K562 (cell line): ENCODE results near the gene KRABD2.

Experiments used
- ADNP ChIP-seq: fragments of 200-800 bp; sonication (Bioruptor generic); IDR thresholded peaks from 2 replicates; pipeline ENCODE4 v1.6.1; 2016; ENCODE audit warnings: missing genetic modification characterization, missing compliant biosample characterization
- ATF1 ChIP-seq, 2 experiments: fragments of 450-650 bp in 1 of 2; IDR thresholded peaks; 2 replicates each; pipeline ENCODE4 v1.6.1; 2016; ENCODE audit warnings: missing compliant biosample characterization in 1 of 2, missing genetic modification characterization in 1 of 2
- ATF7 ChIP-seq: fragments of 450-650 bp; IDR thresholded peaks from 2 replicates; pipeline ENCODE4 v1.7.1; 2014; ENCODE audit warnings: mild to moderate bottlenecking, moderate library complexity
- BRD4 ChIP-seq: fragments of 200-600 bp; sonication (generic); IDR thresholded peaks from 2 replicates; pipeline ENCODE4 v1.6.1; 2017; ENCODE audit warnings: inconsistent platforms
- C11orf30 ChIP-seq: fragments of 450-650 bp; IDR thresholded peaks from 2 replicates; pipeline ENCODE4 v1.6.1; 2016; ENCODE audit warnings: low read depth, mild to moderate bottlenecking
- CHD2 ChIP-seq: IDR thresholded peaks from 2 replicates; pipeline ENCODE4 v1.6.1; 2011; ENCODE audit warnings: low read depth, low read length
- CTBP1 ChIP-seq: fragments of 450-650 bp; IDR thresholded peaks from 2 replicates; pipeline ENCODE4 v1.6.1; 2016; ENCODE audit warnings: borderline replicate concordance
- HDAC6 ChIP-seq: IDR thresholded peaks from 2 replicates; pipeline ENCODE4 v1.6.1; 2012; ENCODE audit warnings: low read depth, mild to moderate bottlenecking, control low read depth, inconsistent platforms, low read length, moderate library complexity
- JUNB ChIP-seq: fragments of 450-650 bp; formaldehyde crosslinking; conservative IDR thresholded peaks from 2 replicates; pipeline ENCODE4 v1.4.0; 2020; ENCODE audit warnings: mild to moderate bottlenecking
- JUND ChIP-seq, 2 experiments: IDR thresholded peaks; 2 replicates in 1 of 2; 3 replicates in 1 of 2; pipeline ENCODE4 v1.6.1; 2011; ENCODE audit warnings: borderline replicate concordance in 2 of 2, low read depth in 2 of 2, low read length in 2 of 2, improper control_type of control experiment in 1 of 2, missing biosample characterization in 1 of 2, missing genetic modification characterization in 1 of 2, missing genetic modification reagents in 1 of 2
- KLF13 ChIP-seq: fragments of 450-650 bp; IDR thresholded peaks from 2 replicates; pipeline ENCODE4 v1.6.1; 2016; ENCODE audit warnings: missing genetic modification characterization, low read depth, mild to moderate bottlenecking, missing compliant biosample characterization, moderate library complexity, borderline replicate concordance
- L3MBTL2 ChIP-seq: fragments of 450-650 bp; IDR thresholded peaks from 2 replicates; pipeline ENCODE4 v1.6.1; 2016; ENCODE audit warnings: mild to moderate bottlenecking, moderate library complexity
- MTA2 ChIP-seq: fragments of 450-650 bp; IDR thresholded peaks from 2 replicates; pipeline ENCODE4 v1.6.1; 2016; ENCODE audit warnings: low read depth
- NELFE ChIP-seq: IDR thresholded peaks from 2 replicates; pipeline ENCODE4 v1.6.1; 2011; ENCODE audit warnings: mild to moderate bottlenecking; ENCODE audit not compliant: insufficient read depth, insufficient read length
- NFE2L1 ChIP-seq: fragments of 450-650 bp; IDR thresholded peaks from 2 replicates; pipeline ENCODE4 v1.6.1; 2016; ENCODE audit warnings: missing genetic modification characterization, low read depth, mild to moderate bottlenecking, missing compliant biosample characterization, moderate library complexity, borderline replicate concordance
- NFIC ChIP-seq: fragments of 450-650 bp; IDR thresholded peaks from 2 replicates; pipeline ENCODE4 v1.6.1; 2017; ENCODE audit warnings: mild to moderate bottlenecking, inconsistent platforms
- RCOR1 ChIP-seq, 2 experiments: IDR thresholded peaks; 2 replicates each; pipeline ENCODE4 v1.6.1; 2012; ENCODE audit warnings: low read depth in 2 of 2, low read length in 2 of 2, borderline replicate concordance in 1 of 2, improper control_type of control experiment in 1 of 2
- TAF7 ChIP-seq: fragments of 450-650 bp; IDR thresholded peaks from 2 replicates; pipeline ENCODE4 v1.6.1; 2016; ENCODE audit warnings: missing genetic modification characterization, missing compliant biosample characterization
- TCFL5 ChIP-seq: fragments of 250-450 bp; sonication (Bioruptor Pico); conservative IDR thresholded peaks from 2 replicates; pipeline ENCODE4 v1.6.1; 2021; ENCODE audit warnings: mild to moderate bottlenecking, moderate library complexity, matching md5 sums
- TOE1 ChIP-seq, 2 experiments: fragments of 450-650 bp in 1 of 2; sonication (generic) in 1 of 2; formaldehyde crosslinking in 1 of 2; IDR thresholded peaks; 2 replicates each; pipeline versions ENCODE4 v1.7.1 to v1.8.0; 2016 to 2022; ENCODE audit warnings: borderline replicate concordance in 2 of 2, mild to moderate bottlenecking in 2 of 2, antibody characterized with exemption in 1 of 2, inconsistent platforms in 1 of 2, low read depth in 1 of 2, missing genetic modification reagents in 1 of 2, moderate library complexity in 1 of 2
- XRCC5 ChIP-seq: fragments of 200-400 bp; formaldehyde crosslinking; IDR thresholded peaks from 2 replicates; pipeline ENCODE4 v1.6.1; 2017; ENCODE audit warnings: low read depth, mild to moderate bottlenecking, low read length
- ZNF584 ChIP-seq: fragments of 200-800 bp; sonication (Bioruptor generic); IDR thresholded peaks from 2 replicates; pipeline ENCODE4 v1.6.1; 2016; ENCODE audit warnings: low read depth, mild to moderate bottlenecking, missing genetic modification characterization, missing compliant biosample characterization
- TF ChIP-seq, protein P1 (sequence below): IDR thresholded peaks from 2 replicates; pipeline ENCODE4 v1.6.1; 2014; ENCODE audit warnings: antibody characterized with exemption
- TF ChIP-seq, protein P2 (sequence below): fragments of 450-650 bp; formaldehyde crosslinking; IDR thresholded peaks from 2 replicates; pipeline ENCODE4 v1.4.0; 2022; ENCODE audit warnings: mild to moderate bottlenecking, moderate library complexity
- TF ChIP-seq, protein P3 (sequence below): fragments of 450-650 bp; IDR thresholded peaks from 2 replicates; pipeline ENCODE4 v1.6.1; 2016; ENCODE audit warnings: missing biosample characterization, missing genetic modification characterization

The KRABD2 gene

GRCh38 chr17:8337802-8338752 is 38.4 kb downstream of the KRABD2 start (continued):
- TF ChIP-seq, protein P1, sequence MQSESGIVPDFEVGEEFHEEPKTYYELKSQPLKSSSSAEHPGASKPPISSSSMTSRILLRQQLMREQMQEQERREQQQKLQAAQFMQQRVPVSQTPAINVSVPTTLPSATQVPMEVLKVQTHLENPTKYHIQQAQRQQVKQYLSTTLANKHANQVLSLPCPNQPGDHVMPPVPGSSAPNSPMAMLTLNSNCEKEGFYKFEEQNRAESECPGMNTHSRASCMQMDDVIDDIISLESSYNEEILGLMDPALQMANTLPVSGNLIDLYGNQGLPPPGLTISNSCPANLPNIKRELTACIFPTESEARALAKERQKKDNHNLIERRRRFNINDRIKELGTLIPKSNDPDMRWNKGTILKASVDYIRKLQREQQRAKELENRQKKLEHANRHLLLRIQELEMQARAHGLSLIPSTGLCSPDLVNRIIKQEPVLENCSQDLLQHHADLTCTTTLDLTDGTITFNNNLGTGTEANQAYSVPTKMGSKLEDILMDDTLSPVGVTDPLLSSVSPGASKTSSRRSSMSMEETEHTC, result no peak
- TF ChIP-seq TCFL5 (CRISPR knock-in tag) (no peak), KLF13 (tag) (no peak), CHD2 (no peak), JUNB (no peak), BRD4 (no peak), XRCC5 (no peak), JUND (IDR thresholded peaks at IDR 0.05; ENCODE audit: borderline replicate concordance, low read depth, low read length) (0 out of 2 replicates have a peak, but pooled peaks have one; percentile 12), JUND (tag; IDR thresholded peaks at IDR 0.05; ENCODE audit: borderline replicate concordance, low read depth, low read length) (no peak), ADNP (tag) (no peak), NELFE (no peak), HDAC6 (no peak), TOE1 (IDR thresholded peaks at IDR 0.05; ENCODE audit: borderline replicate concordance) (no peak), TOE1 (CRISPR knock-in tag; IDR thresholded peaks at IDR 0.05; ENCODE audit: borderline replicate concordance, low read depth) (no peak), ATF1 (CRISPR knock-in tag; IDR thresholded peaks at IDR 0.05) (no peak), ATF1 (tag; IDR thresholded peaks at IDR 0.05) (peak; percentile 48; the same call in 1 of the 2 replicates), ZNF584 (no peak), NFIC (no peak), CTBP1 (peak; percentile 62), MTA2 (no peak), NFE2L1 (tag) (no peak), ATF7 (0 out of 2 replicates have a peak, but pooled peaks have one; percentile 38), L3MBTL2 (peak; percentile 93), RCOR1 (IDR thresholded peaks at IDR 0.05; ENCODE audit: borderline replicate concordance in 1 of 2, low read depth in 2 of 2, low read length in 2 of 2) (0 out of 4 replicates have a peak, but pooled peaks of 1 of the 2 experiments have one; percentile 22), TAF7 (no peak), C11orf30 (peak; percentile 23; the same call in 1 of the 2 replicates)
- TF ChIP-seq, protein P2, sequence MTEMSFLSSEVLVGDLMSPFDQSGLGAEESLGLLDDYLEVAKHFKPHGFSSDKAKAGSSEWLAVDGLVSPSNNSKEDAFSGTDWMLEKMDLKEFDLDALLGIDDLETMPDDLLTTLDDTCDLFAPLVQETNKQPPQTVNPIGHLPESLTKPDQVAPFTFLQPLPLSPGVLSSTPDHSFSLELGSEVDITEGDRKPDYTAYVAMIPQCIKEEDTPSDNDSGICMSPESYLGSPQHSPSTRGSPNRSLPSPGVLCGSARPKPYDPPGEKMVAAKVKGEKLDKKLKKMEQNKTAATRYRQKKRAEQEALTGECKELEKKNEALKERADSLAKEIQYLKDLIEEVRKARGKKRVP (CRISPR knock-in tag), result no peak
- TF ChIP-seq, protein P3, sequence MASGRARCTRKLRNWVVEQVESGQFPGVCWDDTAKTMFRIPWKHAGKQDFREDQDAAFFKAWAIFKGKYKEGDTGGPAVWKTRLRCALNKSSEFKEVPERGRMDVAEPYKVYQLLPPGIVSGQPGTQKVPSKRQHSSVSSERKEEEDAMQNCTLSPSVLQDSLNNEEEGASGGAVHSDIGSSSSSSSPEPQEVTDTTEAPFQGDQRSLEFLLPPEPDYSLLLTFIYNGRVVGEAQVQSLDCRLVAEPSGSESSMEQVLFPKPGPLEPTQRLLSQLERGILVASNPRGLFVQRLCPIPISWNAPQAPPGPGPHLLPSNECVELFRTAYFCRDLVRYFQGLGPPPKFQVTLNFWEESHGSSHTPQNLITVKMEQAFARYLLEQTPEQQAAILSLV (tag), result no peak
